Activated T-cell treated with anti-CD3 and anti-CD28 coated beads, Interleukin-2, amount 50 U/mL, for 72 hours (primary cell): ENCODE results near the gene ZNF532. TPM values are rescaled to one million over a fixed set of nuclear protein-coding genes. Genes with fewer than 3 reads are reported as not detected.
A peak's percentile ranks its signal among the peaks of the same experiment; 100 is the strongest.

Source experiments
- ATAC-seq, 2 donors: fragments of 150-1000 bp; cut with Tn5 transposase; replicated peaks in 1 of 2; 2 replicates each; pipeline ENCODE4 v1.10.0; 2021; ENCODE audit warnings: moderate library complexity in 2 of 2, mild to moderate bottlenecking in 1 of 2
- DNase-seq, 2 donors: peaks; one replicate each; pipeline ENCODE4 v3.0.0; 2021 to 2022; ENCODE audit warnings: mixed read lengths in 1 of 2
- H3K27ac Mint-ChIP-seq: one replicate; pipeline ENCODE4 v1.8.0; 2022; ENCODE audit warnings: mild to moderate bottlenecking, moderate library complexity, mixed read lengths
- H3K27me3 Mint-ChIP-seq: one replicate; pipeline ENCODE4 v1.8.0; 2022; ENCODE audit warnings: low read depth, mixed read lengths
- H3K36me3 Mint-ChIP-seq, 2 donors: one replicate each; pipeline ENCODE4 v1.8.0; 2022; ENCODE audit warnings: mixed read lengths in 2 of 2, mild to moderate bottlenecking in 1 of 2; ENCODE audit not compliant: insufficient read depth in 2 of 2
- H3K4me1 Mint-ChIP-seq: one replicate; pipeline ENCODE4 v1.8.0; 2022; ENCODE audit warnings: low read depth, mixed read lengths
- H3K4me3 Mint-ChIP-seq, 2 donors: one replicate each; pipeline ENCODE4 v1.8.0; 2022; ENCODE audit warnings: mild to moderate bottlenecking in 2 of 2, mixed read lengths in 2 of 2, moderate library complexity in 2 of 2
- H3K9me3 Mint-ChIP-seq, 2 donors: one replicate each; pipeline ENCODE4 v1.8.0; 2022; ENCODE audit warnings: mixed read lengths in 2 of 2
- total RNA-seq, 2 donors: library from RNA; stranded (reverse); gene quantifications; one replicate each; pipeline ENCODE4 v1.2.3, GENCODE V29; 2022

ZNF532 gene
- total RNA-seq, 2 donors from 2014 or later, result 10.2 to 14.5 TPM

- no peak for ATAC-seq
- H3K4me3 Mint-ChIP-seq, result no peak overlapping the region
- H3K36me3 Mint-ChIP-seq, result no peaks in the 10 kb centered on the region
- DNase-seq, result no peak
- H3K27ac Mint-ChIP-seq, result no peak overlapping the region
- H3K27me3 Mint-ChIP-seq, result peaks cover 40% of the 10 kb centered on the region
- H3K4me1 Mint-ChIP-seq, result no peaks in the 10 kb centered on the region
- H3K9me3 Mint-ChIP-seq, result no peaks in the 10 kb centered on the region
Measured at GRCh38 chr18:58838165-58838860, 26.4 kb upstream of the ZNF532 start.

DNA sequence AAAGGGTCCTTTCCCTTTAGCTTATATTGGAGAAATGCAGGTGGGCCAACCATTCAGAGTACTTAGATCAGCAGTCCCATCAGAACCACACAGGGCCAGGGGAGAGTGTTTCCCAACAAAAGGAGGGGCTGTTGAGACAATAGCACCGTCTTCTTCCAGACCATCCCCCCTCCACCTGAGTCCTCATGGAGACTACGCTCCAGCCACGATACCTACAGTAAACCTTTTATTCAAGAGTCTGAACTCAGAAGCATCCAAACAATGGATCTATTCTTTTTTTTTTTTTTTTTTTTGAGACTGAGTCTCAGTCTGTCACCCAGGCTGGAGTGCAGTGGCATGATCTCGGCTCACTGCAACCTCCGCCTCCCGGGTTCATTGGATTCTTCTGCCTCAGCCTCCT, 25.7 kb upstream of the ZNF532 start:
- no peaks in the 10 kb centered on the region for H3K36me3 Mint-ChIP-seq
- DNase-seq (no peak), ATAC-seq (no peak)
- peaks cover 46% of the 10 kb centered on the region for H3K27me3 Mint-ChIP-seq
- no peak overlapping the region for H3K27ac Mint-ChIP-seq
- no peaks in the 10 kb centered on the region for H3K9me3 Mint-ChIP-seq
- no peak overlapping the region for H3K4me3 Mint-ChIP-seq
- H3K4me1 Mint-ChIP-seq, result peaks cover 5% of the 10 kb centered on the region

GRCh38 chr18:58842978-58843687, 21.5 kb upstream of the ZNF532 start:
- Mint-ChIP-seq H3K36me3 (peaks cover 0 to 1% of the 10 kb centered on the region in 2 donors), H3K4me1 (peaks cover 14% of the 10 kb centered on the region), H3K4me3 (no peak overlapping the region), H3K27me3 (peaks cover 88% of the 10 kb centered on the region), H3K9me3 (no peaks in the 10 kb centered on the region), H3K27ac (no peak overlapping the region)
- no peak for DNase-seq
- no peak for ATAC-seq

- peaks cover 14% of the 10 kb centered on the region for H3K4me1 Mint-ChIP-seq
- H3K27me3 Mint-ChIP-seq, result peaks cover 88% of the 10 kb centered on the region
Measured at GRCh38 chr18:58843688-58844035, 21.0 kb upstream of the ZNF532 start.

DNA sequence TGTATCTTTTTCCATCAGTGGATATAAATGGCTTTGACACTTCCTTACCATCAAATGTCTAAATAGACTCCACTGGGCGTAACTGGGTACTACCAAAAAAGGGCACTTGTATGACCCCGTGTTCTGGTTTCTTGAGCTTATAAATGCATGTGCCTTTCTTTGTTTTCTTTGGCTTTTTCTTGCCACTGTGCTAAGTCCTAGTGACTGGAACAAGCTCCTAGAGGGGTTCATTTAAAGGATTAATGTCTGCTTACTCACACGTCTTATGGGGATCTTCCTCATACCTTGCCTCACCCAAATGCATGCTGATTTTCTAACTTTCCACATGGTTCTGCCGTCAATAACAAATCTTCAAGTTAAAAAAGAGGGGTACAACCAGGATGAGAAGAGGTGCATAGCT, 19.8 kb upstream of the ZNF532 start:
- H3K9me3 Mint-ChIP-seq, result peaks cover 0 to 2% of the 10 kb centered on the region in 2 donors
- H3K27me3 Mint-ChIP-seq, result peaks cover 86% of the 10 kb centered on the region
- ATAC-seq (no peak), DNase-seq (no peak)
- no peak overlapping the region for H3K4me3 Mint-ChIP-seq
- H3K27ac Mint-ChIP-seq, result no peak overlapping the region
- peaks cover 14% of the 10 kb centered on the region for H3K4me1 Mint-ChIP-seq
- peaks cover 1 to 3% of the 10 kb centered on the region in 2 donors for H3K36me3 Mint-ChIP-seq

More at GRCh38 chr18:58843688-58844035, 21.0 kb upstream of the ZNF532 start:
- H3K4me3 Mint-ChIP-seq, result no peak overlapping the region
- no peak for DNase-seq
- H3K27ac Mint-ChIP-seq, result no peak overlapping the region
- H3K9me3 Mint-ChIP-seq, result peaks cover 0 to 2% of the 10 kb centered on the region in 2 donors
- no peak for ATAC-seq
- peaks cover 1 to 3% of the 10 kb centered on the region in 2 donors for H3K36me3 Mint-ChIP-seq

- Mint-ChIP-seq H3K4me3 (no peak overlapping the region), H3K27me3 (peaks cover 83% of the 10 kb centered on the region), H3K4me1 (peaks cover 14% of the 10 kb centered on the region), H3K27ac (no peak overlapping the region), H3K9me3 (peaks cover 0 to 2% of the 10 kb centered on the region in 2 donors), H3K36me3 (peaks cover 1 to 3% of the 10 kb centered on the region in 2 donors)
- no peak for DNase-seq
- ATAC-seq, result no peak
Measured at GRCh38 chr18:58845928-58846724, 18.6 kb upstream of the ZNF532 start.

GRCh38 chr18:58847383-58848071, 17.1 kb upstream of the ZNF532 start:
- H3K9me3 Mint-ChIP-seq, result peaks cover 0 to 2% of the 10 kb centered on the region in 2 donors
- ATAC-seq (no peak), DNase-seq (peak in 1 of 2 donors; percentile 2)
- peaks cover 80% of the 10 kb centered on the region for H3K27me3 Mint-ChIP-seq
- peak overlapping the region in 1 of 2 donors; percentile 36 for H3K4me3 Mint-ChIP-seq
- peaks cover 14% of the 10 kb centered on the region for H3K4me1 Mint-ChIP-seq
- H3K36me3 Mint-ChIP-seq, result peaks cover 1 to 3% of the 10 kb centered on the region in 2 donors
- H3K27ac Mint-ChIP-seq, result no peak overlapping the region

- Mint-ChIP-seq H3K9me3 (peaks cover 0 to 2% of the 10 kb centered on the region in 2 donors), H3K4me3 (no peak overlapping the region), H3K27ac (no peak overlapping the region), H3K36me3 (peaks cover 1 to 3% of the 10 kb centered on the region in 2 donors), H3K4me1 (peaks cover 12% of the 10 kb centered on the region), H3K27me3 (peaks cover 78% of the 10 kb centered on the region)
- ATAC-seq (no peak), DNase-seq (no peak)
Measured at GRCh38 chr18:58848685-58849084, 16.0 kb upstream of the ZNF532 start.

DNA sequence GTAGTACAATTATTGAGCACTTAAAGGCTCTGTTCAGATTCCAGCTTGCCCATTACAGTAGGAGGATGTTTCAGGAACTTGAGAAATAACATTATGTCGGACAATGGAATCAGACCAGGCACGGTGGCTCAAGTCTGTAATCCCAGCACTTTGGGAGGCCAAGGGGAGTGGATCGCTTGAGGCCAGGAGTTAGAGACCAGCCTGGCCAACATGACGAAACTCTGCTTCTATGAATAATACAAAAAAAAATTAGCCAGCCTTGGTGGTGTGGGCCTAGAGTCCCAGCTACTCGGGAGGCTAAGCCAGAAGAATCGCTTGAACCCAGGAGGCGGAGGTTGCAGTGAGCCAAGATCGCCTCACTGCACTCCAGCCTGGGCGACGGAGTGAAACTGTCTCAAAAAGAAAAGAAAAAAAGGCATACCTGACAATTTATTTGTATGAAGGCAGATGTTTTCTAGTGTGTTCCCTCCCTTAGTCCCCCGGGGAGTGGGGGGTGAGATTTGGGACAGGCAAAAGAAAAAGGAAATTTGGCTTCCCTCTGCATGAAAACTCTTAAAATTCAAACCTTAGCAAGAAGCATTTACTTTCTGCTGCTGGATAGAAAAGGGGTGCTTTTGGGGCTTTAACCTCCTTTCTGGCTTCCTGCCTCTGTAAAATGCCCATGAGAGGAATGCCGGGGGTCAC, 13.7 kb upstream of the ZNF532 start:
- H3K36me3 Mint-ChIP-seq, result peaks cover 1 to 3% of the 10 kb centered on the region in 2 donors
- H3K9me3 Mint-ChIP-seq, result peaks cover 0 to 2% of the 10 kb centered on the region in 2 donors
- H3K4me1 Mint-ChIP-seq, result peaks cover 8% of the 10 kb centered on the region
- no peak for ATAC-seq
- no peak for DNase-seq
- H3K4me3 Mint-ChIP-seq, result no peak overlapping the region
- H3K27me3 Mint-ChIP-seq, result peaks cover 57% of the 10 kb centered on the region
- H3K27ac Mint-ChIP-seq, result no peak overlapping the region

GRCh38 chr18:58851856-58852255, 12.8 kb upstream of the ZNF532 start:
- DNase-seq, result no peak
- Mint-ChIP-seq H3K4me1 (peaks cover 8% of the 10 kb centered on the region), H3K27ac (no peak overlapping the region), H3K36me3 (peaks cover 1 to 3% of the 10 kb centered on the region in 2 donors), H3K27me3 (peaks cover 48% of the 10 kb centered on the region), H3K9me3 (peaks cover 0 to 2% of the 10 kb centered on the region in 2 donors), H3K4me3 (no peak overlapping the region)
- no peak for ATAC-seq

DNA sequence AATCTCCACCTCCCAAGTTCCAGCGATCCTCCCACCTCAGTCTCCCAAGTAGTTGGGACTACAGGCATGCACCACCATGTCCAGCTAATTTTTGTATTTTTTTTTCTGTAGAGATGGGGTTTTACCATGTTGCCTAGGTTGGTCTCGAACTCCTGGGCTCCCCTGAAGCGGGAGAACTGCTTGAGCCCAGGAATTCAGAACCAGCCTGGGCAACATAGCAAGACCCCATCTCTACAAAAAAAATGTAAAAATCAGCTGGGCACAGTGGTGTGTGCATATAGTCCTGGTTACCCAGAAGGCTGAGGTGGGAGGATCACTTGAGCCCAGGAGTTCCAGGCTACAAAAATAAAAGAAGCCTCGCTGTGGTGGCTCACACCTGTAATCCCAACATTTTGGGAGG, 12.0 kb upstream of the ZNF532 start:
- Mint-ChIP-seq H3K4me1 (peaks cover 4% of the 10 kb centered on the region), H3K27ac (no peak overlapping the region), H3K27me3 (peaks cover 48% of the 10 kb centered on the region), H3K9me3 (peaks cover 0 to 2% of the 10 kb centered on the region in 2 donors), H3K4me3 (no peak overlapping the region), H3K36me3 (peaks cover 1 to 3% of the 10 kb centered on the region in 2 donors)
- DNase-seq (no peak), ATAC-seq (no peak)

- Mint-ChIP-seq H3K4me3 (no peak overlapping the region), H3K9me3 (no peaks in the 10 kb centered on the region), H3K27me3 (peaks cover 47% of the 10 kb centered on the region), H3K27ac (no peak overlapping the region), H3K36me3 (no peaks in the 10 kb centered on the region), H3K4me1 (no peaks in the 10 kb centered on the region)
- no peak for DNase-seq
- ATAC-seq, result no peak
Measured at GRCh38 chr18:58853561-58853960, 11.1 kb upstream of the ZNF532 start.
